ENCODE results near the gene HSPA12A.

DNA sequence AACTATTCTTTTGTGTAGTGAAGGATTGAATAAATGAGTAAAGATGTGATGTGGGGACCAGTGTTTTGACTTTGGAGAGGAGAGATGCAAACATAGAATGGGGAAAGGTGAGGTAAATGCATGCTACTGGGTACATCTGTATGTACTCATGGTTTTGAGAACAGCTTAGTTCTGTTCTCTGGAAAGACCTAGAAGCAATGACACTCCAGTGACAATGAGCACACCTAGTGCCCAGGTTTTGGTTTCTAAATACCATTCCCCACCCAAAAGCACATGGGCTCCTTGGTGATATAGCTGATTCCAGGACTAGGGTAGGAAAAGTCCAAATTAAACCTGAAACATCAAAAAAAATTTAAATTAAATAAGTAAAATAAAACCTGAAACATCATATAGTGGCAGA, 22.6 kb upstream of the HSPA12A start:
- TF ChIP-seq, protein P1, sequence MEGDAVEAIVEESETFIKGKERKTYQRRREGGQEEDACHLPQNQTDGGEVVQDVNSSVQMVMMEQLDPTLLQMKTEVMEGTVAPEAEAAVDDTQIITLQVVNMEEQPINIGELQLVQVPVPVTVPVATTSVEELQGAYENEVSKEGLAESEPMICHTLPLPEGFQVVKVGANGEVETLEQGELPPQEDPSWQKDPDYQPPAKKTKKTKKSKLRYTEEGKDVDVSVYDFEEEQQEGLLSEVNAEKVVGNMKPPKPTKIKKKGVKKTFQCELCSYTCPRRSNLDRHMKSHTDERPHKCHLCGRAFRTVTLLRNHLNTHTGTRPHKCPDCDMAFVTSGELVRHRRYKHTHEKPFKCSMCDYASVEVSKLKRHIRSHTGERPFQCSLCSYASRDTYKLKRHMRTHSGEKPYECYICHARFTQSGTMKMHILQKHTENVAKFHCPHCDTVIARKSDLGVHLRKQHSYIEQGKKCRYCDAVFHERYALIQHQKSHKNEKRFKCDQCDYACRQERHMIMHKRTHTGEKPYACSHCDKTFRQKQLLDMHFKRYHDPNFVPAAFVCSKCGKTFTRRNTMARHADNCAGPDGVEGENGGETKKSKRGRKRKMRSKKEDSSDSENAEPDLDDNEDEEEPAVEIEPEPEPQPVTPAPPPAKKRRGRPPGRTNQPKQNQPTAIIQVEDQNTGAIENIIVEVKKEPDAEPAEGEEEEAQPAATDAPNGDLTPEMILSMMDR (IDR thresholded peaks at IDR 0.05): no peak
- TF ChIP-seq POLR2AphosphoS5 (IDR thresholded peaks at IDR 0.05): no peak
- no peak for TF ChIP-seq POLR2A (IDR thresholded peaks at IDR 0.05)
